DND-41 (cell line): ENCODE measurements around the gene POLR2F.

Experiments
- ATAC-seq: fragments of 200-7000 bp; cut with Tn5 transposase; 3 replicates; pipeline ENCODE4 v1.9.1; 2021; ENCODE audit warnings: low read depth; ENCODE audit not compliant: insufficient read depth
- DNase-seq: peaks from one replicate; pipeline ENCODE4 v3.0.0-alpha.2; 2020
- H2AFZ ChIP-seq: 2 replicates; pipeline ENCODE4 v1.6.0; 2012; ENCODE audit warnings: low read depth, low read length
- H3K27ac ChIP-seq: 2 replicates; pipeline ENCODE4 v1.5.1; 2012; ENCODE audit warnings: low read length, inconsistent platforms
- H3K27me3 ChIP-seq: fragments of 200-600 bp; sonication (generic); 2 replicates; pipeline ENCODE4 v1.6.0; 2012; ENCODE audit warnings: low read length, mild to moderate bottlenecking, inconsistent platforms; ENCODE audit not compliant: insufficient read depth, poor library complexity
- H3K36me3 ChIP-seq: 2 replicates; pipeline ENCODE4 v1.5.1; 2012; ENCODE audit warnings: low read length, inconsistent platforms; ENCODE audit not compliant: insufficient read depth
- H3K4me1 ChIP-seq: 2 replicates; pipeline ENCODE4 v1.5.1; 2012; ENCODE audit warnings: mild to moderate bottlenecking, low read length; ENCODE audit not compliant: insufficient read depth
- H3K4me2 ChIP-seq: 2 replicates; pipeline ENCODE4 v1.6.0; 2012; ENCODE audit warnings: mild to moderate bottlenecking, moderate library complexity, low read length, inconsistent platforms; ENCODE audit not compliant: insufficient read depth
- H3K4me3 ChIP-seq, 2 experiments: fragments of 200-600 bp in 1 of 2; shearing (Covaris generic) in 1 of 2; 2 replicates each; pipeline ENCODE4 v1.5.1; 2012 to 2016; ENCODE audit warnings: inconsistent platforms in 2 of 2, low read length in 2 of 2, mild to moderate bottlenecking in 2 of 2, low read depth in 1 of 2, moderate library complexity in 1 of 2
- H3K79me2 ChIP-seq: 2 replicates; pipeline ENCODE4 v1.6.0; 2012; ENCODE audit warnings: low read length, inconsistent platforms; ENCODE audit not compliant: insufficient read depth
- H3K9ac ChIP-seq: 2 replicates; pipeline ENCODE4 v1.6.0; 2012; ENCODE audit warnings: low read depth, mild to moderate bottlenecking, inconsistent platforms, low read length, moderate library complexity
- H3K9me3 ChIP-seq: 2 replicates; pipeline ENCODE4 v1.5.1; 2012; ENCODE audit warnings: low read length, moderate library complexity, mild to moderate bottlenecking, inconsistent platforms; ENCODE audit not compliant: insufficient read depth, severe bottlenecking
- H4K20me1 ChIP-seq: 2 replicates; pipeline ENCODE4 v1.6.0; 2012; ENCODE audit warnings: low read length; ENCODE audit not compliant: insufficient read depth
- EZH2 ChIP-seq: IDR thresholded peaks from 3 replicates; pipeline ENCODE4 v1.6.1; 2012; ENCODE audit warnings: borderline replicate concordance, low read depth, mild to moderate bottlenecking, moderate library complexity, low read length, inconsistent platforms; ENCODE audit not compliant: severe bottlenecking
- TF ChIP-seq, protein P1 (sequence below): IDR thresholded peaks from 2 replicates; pipeline ENCODE4 v1.5.1; 2012; ENCODE audit warnings: borderline replicate concordance, low read length, moderate library complexity, mild to moderate bottlenecking; ENCODE audit not compliant: poor library complexity, severe bottlenecking; ENCODE audit errors: extremely low read depth

The POLR2F gene

DNA sequence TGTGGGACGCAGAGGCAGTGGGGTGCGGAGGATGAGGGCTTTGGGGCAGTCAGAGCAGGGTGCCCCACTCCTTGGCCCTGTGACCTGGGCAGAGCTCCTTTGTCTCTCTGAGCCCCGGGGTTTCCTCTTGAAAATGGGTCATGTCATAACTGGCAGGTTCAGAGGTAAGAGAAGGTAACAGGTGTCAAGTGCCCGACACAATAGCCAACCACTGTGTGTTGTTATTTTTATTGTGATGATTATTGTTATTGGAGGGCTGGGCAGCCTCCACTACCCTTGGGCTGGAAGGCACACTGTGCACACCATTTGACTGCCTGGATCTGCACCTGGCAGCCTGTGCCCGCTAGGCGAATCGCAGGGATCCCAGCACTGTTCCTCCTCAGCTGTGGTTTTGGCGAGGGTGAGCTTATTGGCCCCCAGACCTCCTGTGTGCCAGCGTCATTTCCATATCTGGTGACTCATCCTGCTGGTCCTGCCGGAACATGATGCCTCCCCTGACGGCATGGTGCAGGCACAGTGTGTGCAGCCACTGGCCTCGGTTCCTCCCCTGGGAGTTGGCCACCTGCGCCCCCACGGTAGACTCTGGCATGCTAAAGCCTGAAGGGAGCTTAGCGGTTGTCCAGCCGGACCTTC is 46.3 kb downstream of the POLR2F start:
- H4K20me1 ChIP-seq, result no peaks in the 10 kb centered on the region
- H2AFZ ChIP-seq, result no peak overlapping the region

DNA sequence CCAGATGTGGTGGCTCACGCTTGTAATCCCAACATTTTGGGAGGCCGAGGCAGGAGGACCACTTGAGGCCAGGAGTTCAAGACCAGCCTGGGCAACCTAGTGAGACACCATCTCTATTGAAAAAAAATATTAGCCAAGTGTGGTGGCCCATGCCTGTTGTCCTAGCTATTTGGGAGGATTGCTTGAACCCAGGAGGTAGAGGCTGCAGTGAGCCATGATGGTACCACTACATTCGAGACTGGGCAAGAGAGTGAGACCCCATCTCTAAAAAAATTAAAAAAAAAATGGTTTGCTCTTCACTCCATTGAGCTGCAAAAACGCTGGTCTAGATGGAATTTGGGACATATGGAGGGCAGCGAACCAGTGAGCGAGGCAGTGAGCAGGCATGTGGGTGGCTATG is 52.4 kb downstream of the POLR2F start:
- H3K27me3 ChIP-seq, result no peaks in the 10 kb centered on the region
- ATAC-seq (no peak), DNase-seq (no peak)

More for the DNA sequence above, 46.3 kb downstream of the POLR2F start:
- no peaks in the 10 kb centered on the region for H3K36me3 ChIP-seq
- H3K4me3 ChIP-seq, result no peak overlapping the region
- TF ChIP-seq, protein P1, sequence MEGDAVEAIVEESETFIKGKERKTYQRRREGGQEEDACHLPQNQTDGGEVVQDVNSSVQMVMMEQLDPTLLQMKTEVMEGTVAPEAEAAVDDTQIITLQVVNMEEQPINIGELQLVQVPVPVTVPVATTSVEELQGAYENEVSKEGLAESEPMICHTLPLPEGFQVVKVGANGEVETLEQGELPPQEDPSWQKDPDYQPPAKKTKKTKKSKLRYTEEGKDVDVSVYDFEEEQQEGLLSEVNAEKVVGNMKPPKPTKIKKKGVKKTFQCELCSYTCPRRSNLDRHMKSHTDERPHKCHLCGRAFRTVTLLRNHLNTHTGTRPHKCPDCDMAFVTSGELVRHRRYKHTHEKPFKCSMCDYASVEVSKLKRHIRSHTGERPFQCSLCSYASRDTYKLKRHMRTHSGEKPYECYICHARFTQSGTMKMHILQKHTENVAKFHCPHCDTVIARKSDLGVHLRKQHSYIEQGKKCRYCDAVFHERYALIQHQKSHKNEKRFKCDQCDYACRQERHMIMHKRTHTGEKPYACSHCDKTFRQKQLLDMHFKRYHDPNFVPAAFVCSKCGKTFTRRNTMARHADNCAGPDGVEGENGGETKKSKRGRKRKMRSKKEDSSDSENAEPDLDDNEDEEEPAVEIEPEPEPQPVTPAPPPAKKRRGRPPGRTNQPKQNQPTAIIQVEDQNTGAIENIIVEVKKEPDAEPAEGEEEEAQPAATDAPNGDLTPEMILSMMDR, result no peak
- no peak for TF ChIP-seq EZH2
- no peak overlapping the region for H3K4me2 ChIP-seq
- peaks cover 9% of the 10 kb centered on the region for H3K4me1 ChIP-seq
- DNase-seq (peak; percentile 12), ATAC-seq (peak; percentile 28; the same call in 2 of the 3 replicates)
- H3K9ac ChIP-seq, result no peak overlapping the region
- H3K27ac ChIP-seq, result no peak overlapping the region
- no peaks in the 10 kb centered on the region for H3K9me3 ChIP-seq
- no peaks in the 10 kb centered on the region for H3K79me2 ChIP-seq
- no peaks in the 10 kb centered on the region for H3K27me3 ChIP-seq

DNA sequence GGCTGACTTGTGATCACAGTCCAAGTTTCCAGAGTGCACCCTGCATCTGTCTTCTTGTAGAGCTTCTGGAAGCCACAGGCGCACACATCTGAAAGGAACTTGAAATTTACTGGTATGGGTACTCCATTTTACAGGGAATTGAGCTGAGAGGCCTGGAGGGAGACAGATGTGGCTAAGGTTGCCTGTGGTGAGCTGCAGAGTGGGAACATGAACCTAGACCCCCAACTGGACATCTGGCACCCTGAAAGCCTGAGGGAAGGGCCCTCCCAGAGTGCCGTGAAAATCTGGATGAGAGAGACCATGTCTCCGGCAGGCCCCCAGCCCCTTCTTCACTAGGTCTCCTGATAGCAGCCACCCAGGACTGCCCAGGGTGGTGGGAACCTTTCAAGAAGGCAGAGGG is 53.4 kb downstream of the POLR2F start:
- H3K9me3 ChIP-seq, result no peaks in the 10 kb centered on the region
- H3K27ac ChIP-seq, result no peak overlapping the region
- no peak overlapping the region for H2AFZ ChIP-seq
- no peaks in the 10 kb centered on the region for H3K27me3 ChIP-seq
- DNase-seq (no peak), ATAC-seq (no peak)
- no peak for TF ChIP-seq EZH2
- TF ChIP-seq, protein P1, result no peak
- H3K4me1 ChIP-seq, result no peaks in the 10 kb centered on the region
- H3K4me3 ChIP-seq, result no peak overlapping the region
- H3K9ac ChIP-seq, result no peak overlapping the region
- H4K20me1 ChIP-seq, result no peaks in the 10 kb centered on the region; the same call in 1 of the 2 replicates
- H3K36me3 ChIP-seq, result no peaks in the 10 kb centered on the region
- no peaks in the 10 kb centered on the region for H3K79me2 ChIP-seq
- H3K4me2 ChIP-seq, result no peak overlapping the region

More for the DNA sequence above, 52.4 kb downstream of the POLR2F start:
- no peak for TF ChIP-seq EZH2
- TF ChIP-seq, protein P1, result no peak
- no peaks in the 10 kb centered on the region for H3K4me1 ChIP-seq
- H3K9me3 ChIP-seq, result no peaks in the 10 kb centered on the region
- no peak overlapping the region for H3K4me3 ChIP-seq
- no peaks in the 10 kb centered on the region; the same call in 1 of the 2 replicates for H4K20me1 ChIP-seq
- no peaks in the 10 kb centered on the region for H3K36me3 ChIP-seq
- no peak overlapping the region for H3K9ac ChIP-seq
- no peaks in the 10 kb centered on the region for H3K79me2 ChIP-seq
- H2AFZ ChIP-seq, result no peak overlapping the region
- H3K27ac ChIP-seq, result no peak overlapping the region
- H3K4me2 ChIP-seq, result no peak overlapping the region
